ENCODE results near the gene SFT2D2.

GRCh38 chr1:168179438-168180147 lies 46.2 kb upstream of the SFT2D2 start:
- TF ChIP-seq CTCF (conservative IDR thresholded peaks at IDR 0.05; ENCODE audit: low read length) = no peak
- TF ChIP-seq EZH2phosphoT487 (IDR thresholded peaks at IDR 0.05; ENCODE audit: borderline replicate concordance) = no peak

Data from Loucy (cell line).